K562 (cell line): ENCODE results near the gene HIRIP3. TPM values are rescaled to one million over a fixed set of nuclear protein-coding genes. Genes with fewer than 3 reads are reported as not detected.
A peak's percentile ranks its signal among the peaks of the same experiment; 100 is the strongest.

Source experiments
- BCLAF1 ChIP-seq, 2 experiments: fragments of 450-650 bp in 1 of 2; IDR thresholded peaks; 2 replicates each; pipeline ENCODE4 v1.6.1; 2011 to 2017; ENCODE audit warnings: low read depth in 2 of 2, antibody characterized with exemption in 1 of 2, borderline replicate concordance in 1 of 2, low read length in 1 of 2, mild to moderate bottlenecking in 1 of 2, mixed read lengths in 1 of 2; ENCODE audit not compliant: control insufficient read depth in 1 of 2
- CBX1 ChIP-seq: sonication (generic); IDR thresholded peaks from 2 replicates; pipeline ENCODE4 v1.6.1; 2016; ENCODE audit warnings: antibody characterized with exemption, low read depth, mild to moderate bottlenecking
- FUS ChIP-seq: fragments of 200-400 bp; formaldehyde crosslinking; optimal IDR thresholded peaks from 2 replicates; pipeline ENCODE3; 2017; ENCODE audit warnings: low read depth, low read length
- GABPB1 ChIP-seq: sonication (generic); formaldehyde crosslinking; IDR thresholded peaks from 2 replicates; pipeline ENCODE4 v1.8.0; 2022; ENCODE audit warnings: mild to moderate bottlenecking, missing genetic modification reagents
- HNRNPH1 ChIP-seq: fragments of 200-400 bp; formaldehyde crosslinking; optimal IDR thresholded peaks from 2 replicates; pipeline ENCODE3; 2017; ENCODE audit warnings: low read depth, mild to moderate bottlenecking, low read length, moderate library complexity
- MED1 ChIP-seq: sonication (generic); formaldehyde crosslinking; IDR thresholded peaks from 2 replicates; pipeline ENCODE4 v1.8.1; 2023; ENCODE audit warnings: missing genetic modification reagents, borderline replicate concordance
- MLX ChIP-seq, 2 experiments: fragments of 450-650 bp in 1 of 2; sonication (generic) in 1 of 2; formaldehyde crosslinking; conservative IDR thresholded peaks; 2 replicates each; pipeline versions ENCODE4 v1.4.0 to v1.8.1; 2020 to 2022; ENCODE audit warnings: mild to moderate bottlenecking in 1 of 2, missing genetic modification reagents in 1 of 2
- NR2F6 ChIP-seq: fragments of 450-650 bp; formaldehyde crosslinking; IDR thresholded peaks from 2 replicates; pipeline ENCODE4 v1.4.0; 2020; ENCODE audit warnings: mild to moderate bottlenecking
- PHF20 ChIP-seq: fragments of 450-650 bp; IDR thresholded peaks from 2 replicates; pipeline ENCODE4 v1.6.1; 2018; ENCODE audit not compliant: partially characterized antibody
- SMARCB1 ChIP-seq: IDR thresholded peaks from 2 replicates; pipeline ENCODE4 v1.6.1; 2011; ENCODE audit warnings: improper control_type of control experiment, low read depth; ENCODE audit not compliant: insufficient read length
- THRAP3 ChIP-seq: fragments of 450-650 bp; IDR thresholded peaks from 2 replicates; pipeline ENCODE4 v1.6.1; 2016; ENCODE audit warnings: mild to moderate bottlenecking, inconsistent platforms, borderline replicate concordance
- USF2 ChIP-seq: sonication (generic); formaldehyde crosslinking; IDR thresholded peaks from 2 replicates; pipeline ENCODE4 v1.5.0; 2020; ENCODE audit warnings: missing genetic modification reagents
- XRCC4 ChIP-seq: IDR thresholded peaks from one replicate; pipeline ENCODE4 v1.6.1; 2011; ENCODE audit not compliant: insufficient read depth, insufficient read length; ENCODE audit errors: extremely low read depth
- ZBTB5 ChIP-seq: fragments of 450-650 bp; IDR thresholded peaks from 2 replicates; pipeline ENCODE4 v1.6.1; 2017; ENCODE audit warnings: antibody characterized with exemption
- ZEB2 ChIP-seq: fragments of 450-650 bp; IDR thresholded peaks from 2 replicates; pipeline ENCODE4 v1.6.1; 2016
- ZNF12 ChIP-seq: sonication (generic); formaldehyde crosslinking; IDR thresholded peaks from 2 replicates; pipeline ENCODE4 v1.4.0; 2020; ENCODE audit warnings: mild to moderate bottlenecking, missing genetic modification reagents
- ZNF23 ChIP-seq: fragments of 250-450 bp; sonication (Bioruptor Pico); IDR thresholded peaks from 2 replicates; pipeline ENCODE4 v1.4.0; 2020; ENCODE audit warnings: mild to moderate bottlenecking
- ZNF398 ChIP-seq: fragments of 250-450 bp; sonication (Bioruptor Pico); IDR thresholded peaks from 2 replicates; pipeline ENCODE4 v1.8.0; 2021; ENCODE audit warnings: moderate library complexity, mild to moderate bottlenecking, inconsistent platforms
- ZNF408 ChIP-seq: fragments of 250-450 bp; sonication (Bioruptor Pico); IDR thresholded peaks from 2 replicates; pipeline ENCODE4 v1.4.0; 2020; ENCODE audit warnings: low read depth, mild to moderate bottlenecking, moderate library complexity
- ZNF77 ChIP-seq: fragments of 250-450 bp; sonication (Bioruptor Pico); IDR thresholded peaks from 2 replicates; pipeline ENCODE4 v1.5.0; 2020
- polyA plus RNA-seq, 8 experiments: library from polyadenylated mRNA; depleted of rRNA in 4 of 8; stranded (reverse) in 5 of 8; unstranded in 3 of 8; fragments of >200 nt; fragmentation: Nextera tagmentation in 2 of 8; fragmentation: Illumina TruSeq in 1 of 8; extraction: Ambion mirVana in 2 of 8; extraction: Trizol in 1 of 8; gene quantifications; 2 replicates each; pipeline versions ENCODE4 v1.2.1 to v1.2.3, GENCODE V29; 2011 to 2014; ENCODE audit warnings: inconsistent platforms in 1 of 8, missing spikeins in 1 of 8
- total RNA-seq, 7 experiments: library from RNA; depleted of rRNA in 6 of 7; stranded (reverse); fragments of >200 nt in 6 of 7; fragmentation: Illumina TruSeq in 2 of 7; extraction: Trizol in 2 of 7; gene quantifications; 2 replicates each; pipeline versions ENCODE4 v1.2.1 to v1.2.3, GENCODE V29; 2011 to 2021; ENCODE audit warnings: low replicate concordance in 1 of 7

HIRIP3 gene
- total and polyA plus RNA-seq, 9 of the 15 experiments (the other 6 are each of a cell fraction or from before 2014, with no cell fraction given): 3.3 to 38.2 (median 18.2) TPM

- no peak for TF ChIP-seq MED1
- TF ChIP-seq FUS: no peak
- TF ChIP-seq USF2 (CRISPR knock-in tag): no peak
- TF ChIP-seq ZNF12 (CRISPR knock-in tag): peak; percentile 24; the same call in 1 of the 2 replicates
- no peak for TF ChIP-seq ZNF23 (CRISPR knock-in tag)
- TF ChIP-seq NR2F6 (CRISPR knock-in tag): no peak
- no peak for TF ChIP-seq XRCC4
- TF ChIP-seq ZNF398 (CRISPR knock-in tag): no peak
- TF ChIP-seq HNRNPH1: no peak
- 0 out of 2 replicates have a peak, but pooled peaks have one; percentile 13 for TF ChIP-seq GABPB1 (CRISPR knock-in tag)
- TF ChIP-seq ZEB2: peak; percentile 66
- no peak for TF ChIP-seq MLX (CRISPR knock-in tag; conservative IDR thresholded peaks at IDR 0.05)
- TF ChIP-seq THRAP3: peak; percentile 25; the same call in 1 of the 2 replicates
- no peak for TF ChIP-seq ZBTB5
- TF ChIP-seq PHF20: peak; percentile 36
- 0 out of 2 replicates have a peak, but pooled peaks have one; percentile 42 for TF ChIP-seq CBX1
- no peak for TF ChIP-seq ZNF77 (CRISPR knock-in tag)
- TF ChIP-seq SMARCB1: no peak
- TF ChIP-seq ZNF408 (CRISPR knock-in tag): no peak
- no peak for TF ChIP-seq BCLAF1 (IDR thresholded peaks at IDR 0.05; ENCODE audit: borderline replicate concordance in 1 of 2, control insufficient read depth in 1 of 2, low read depth in 2 of 2, low read length in 1 of 2)
Observed at GRCh38 chr16:29995324-29995910, at the start of gene HIRIP3 (continued).
